Neural cell (in vitro differentiated cells): ENCODE measurements around the gene ARMH1. TPM values are rescaled to one million over a fixed set of nuclear protein-coding genes. Genes with fewer than 3 reads are reported as not detected.

Source experiments
- H2AFZ ChIP-seq: fragments of 200-600, 300-800 bp; sonication (generic), shearing (Covaris generic); 2 replicates; pipeline ENCODE4 v1.6.0; 2014; ENCODE audit warnings: low read depth, mild to moderate bottlenecking, antibody characterized with exemption, low read length, moderate library complexity
- H3F3A ChIP-seq: fragments of 200-600 bp; shearing (Covaris generic); 2 replicates; pipeline ENCODE4 v1.6.1; 2016; ENCODE audit warnings: mild to moderate bottlenecking, moderate library complexity, mixed read lengths, antibody characterized with exemption, low read length; ENCODE audit not compliant: insufficient read depth, poor library complexity, severe bottlenecking
- H3K27ac ChIP-seq: fragments of 200-600, 300-800 bp; sonication (generic), shearing (Covaris generic); 2 replicates; pipeline ENCODE4 v1.5.1; 2014; ENCODE audit warnings: mild to moderate bottlenecking, low read length, moderate library complexity
- H3K27me3 ChIP-seq: fragments of 300-800, 200-600 bp; sonication (generic), shearing (Covaris generic); 2 replicates; pipeline ENCODE4 v1.6.0; 2014; ENCODE audit warnings: mild to moderate bottlenecking, low read depth, low read length, moderate library complexity; ENCODE audit not compliant: insufficient read depth
- H3K36me3 ChIP-seq: fragments of 300-800, 200-600 bp; sonication (generic), shearing (Covaris generic); 2 replicates; pipeline ENCODE4 v1.5.1; 2014; ENCODE audit warnings: mild to moderate bottlenecking, antibody characterized with exemption, low read length, moderate library complexity; ENCODE audit not compliant: insufficient read depth
- H3K4me2 ChIP-seq: fragments of 300-800, 200-600 bp; sonication (generic), shearing (Covaris generic); 2 replicates; pipeline ENCODE4 v1.6.0; 2014; ENCODE audit warnings: mild to moderate bottlenecking, low read length
- H3K4me3 ChIP-seq: fragments of 300-800, 200-600 bp; sonication (generic), shearing (Covaris generic); 2 replicates; pipeline ENCODE4 v1.5.1; 2014; ENCODE audit warnings: mild to moderate bottlenecking, low read length, moderate library complexity
- H3K79me2 ChIP-seq: fragments of 200-600 bp; shearing (Covaris generic); replicated peaks from 2 replicates; pipeline ENCODE4 v1.6.0; 2014; ENCODE audit warnings: mild to moderate bottlenecking, low read length, moderate library complexity; ENCODE audit not compliant: insufficient read depth
- H3K9ac ChIP-seq: fragments of 300-800, 200-600 bp; sonication (generic), shearing (Covaris generic); 2 replicates; pipeline ENCODE4 v1.6.1; 2016; ENCODE audit warnings: mild to moderate bottlenecking, low read length, mixed read lengths
- H3K9me2 ChIP-seq: fragments of 200-600 bp; shearing (Covaris generic); 2 replicates; pipeline ENCODE4 v1.6.1; 2016; ENCODE audit warnings: mild to moderate bottlenecking, low read length, mixed read lengths; ENCODE audit not compliant: insufficient read depth
- H3K9me3 ChIP-seq: fragments of 200-600, 300-800 bp; sonication (generic), shearing (Covaris generic); 2 replicates; pipeline ENCODE4 v1.6.1; 2016; ENCODE audit warnings: mild to moderate bottlenecking, mixed run types, low read length, moderate library complexity, mixed read lengths
- H4K20me1 ChIP-seq: fragments of 200-600 bp; shearing (Covaris generic); 2 replicates; pipeline ENCODE4 v1.6.1; 2016; ENCODE audit warnings: mild to moderate bottlenecking, mixed run types; ENCODE audit not compliant: insufficient read depth
- EP300 ChIP-seq: fragments of 450-650 bp; conservative IDR thresholded peaks from 2 replicates; pipeline ENCODE4 v1.6.1; 2014; ENCODE audit warnings: antibody characterized with exemption, mild to moderate bottlenecking, moderate library complexity; ENCODE audit not compliant: poor library complexity, severe bottlenecking
- EZH2 ChIP-seq: fragments of 200-600, 300-800 bp; shearing (Covaris generic), sonication (generic); IDR thresholded peaks from 2 replicates; pipeline ENCODE4 v1.6.1; 2014; ENCODE audit warnings: antibody characterized with exemption, low read length, borderline replicate concordance, mild to moderate bottlenecking; ENCODE audit not compliant: insufficient read depth, poor library complexity, severe bottlenecking
- POLR2AphosphoS5 ChIP-seq: IDR thresholded peaks from 2 replicates; pipeline ENCODE4 v1.6.1; 2012
- RAD21 ChIP-seq: fragments of 450-650 bp; conservative IDR thresholded peaks from 2 replicates; pipeline ENCODE4 v1.6.1; 2014; ENCODE audit warnings: antibody characterized with exemption, mild to moderate bottlenecking, moderate library complexity
- REST ChIP-seq: IDR thresholded peaks from 2 replicates; pipeline ENCODE4 v1.6.1; 2012; ENCODE audit warnings: borderline replicate concordance
- SMC3 ChIP-seq: fragments of 450-650 bp; conservative IDR thresholded peaks from 2 replicates; pipeline ENCODE4 v1.6.1; 2014; ENCODE audit warnings: antibody characterized with exemption, mild to moderate bottlenecking, moderate library complexity; ENCODE audit not compliant: poor library complexity
- TAF1 ChIP-seq: IDR thresholded peaks from 2 replicates; pipeline ENCODE4 v1.6.1; 2012; ENCODE audit warnings: low read depth
- polyA plus RNA-seq: library from polyadenylated mRNA; depleted of rRNA; stranded (reverse); fragments of >200 nt; gene quantifications from 2 replicates; pipeline ENCODE4 v1.2.3, GENCODE V29; 2014

ARMH1 gene
- polyA plus RNA-seq, 1 donor from 2014 or later: 105 TPM

- no peak for TF ChIP-seq REST
These were observed 42.6 kb downstream of the ARMH1 start (continued) for GRCh38 chr1:44717156-44717555.

GRCh38 chr1:44717653-44718052 lies 43.1 kb downstream of the ARMH1 start:
- no peaks in the 10 kb centered on the region for H3K27me3 ChIP-seq
- no peaks in the 10 kb centered on the region for H4K20me1 ChIP-seq
- no peak overlapping the region for H3K27ac ChIP-seq
- H3K9ac ChIP-seq: no peak overlapping the region
- H3K9me3 ChIP-seq: no peaks in the 10 kb centered on the region
- H3K4me3 ChIP-seq: no peak overlapping the region
- H3K4me2 ChIP-seq: no peak overlapping the region
- TF ChIP-seq SMC3 (no peak), POLR2AphosphoS5 (no peak), EP300 (no peak), REST (no peak), RAD21 (no peak)
- H3K36me3 ChIP-seq: no peaks in the 10 kb centered on the region
- H3K9me2 ChIP-seq: no peaks in the 10 kb centered on the region
- no peak overlapping the region for H2AFZ ChIP-seq
- no peaks in the 10 kb centered on the region for H3F3A ChIP-seq
- no peaks in the 10 kb centered on the region for H3K79me2 ChIP-seq

GRCh38 chr1:44718091-44718490 lies 43.6 kb downstream of the ARMH1 start:
- TF ChIP-seq RAD21: no peak
- no peak for TF ChIP-seq REST
- TF ChIP-seq POLR2AphosphoS5: no peak
- no peak for TF ChIP-seq EP300
- TF ChIP-seq TAF1: no peak
- no peak for TF ChIP-seq EZH2
- H3K9ac ChIP-seq: no peak overlapping the region
- H4K20me1 ChIP-seq: no peaks in the 10 kb centered on the region
- H3K79me2 ChIP-seq: no peaks in the 10 kb centered on the region
- no peak overlapping the region for H3K4me3 ChIP-seq
- no peaks in the 10 kb centered on the region for H3K9me3 ChIP-seq
- H3K27ac ChIP-seq: no peak overlapping the region
- no peaks in the 10 kb centered on the region for H3K27me3 ChIP-seq
- no peaks in the 10 kb centered on the region for H3K36me3 ChIP-seq
- no peaks in the 10 kb centered on the region for H3K9me2 ChIP-seq
- H3K4me2 ChIP-seq: no peak overlapping the region
- H2AFZ ChIP-seq: no peak overlapping the region
- no peaks in the 10 kb centered on the region for H3F3A ChIP-seq
